HG03025 (cell line): Measurements from ENCODE around the gene GFY.

ENCODE experiments used
- ATAC-seq: cut with Tn5 transposase; IDR thresholded peaks from one replicate; pipeline ENCODE4 v1.9.1; 2021; ENCODE audit warnings: mild to moderate bottlenecking, moderate library complexity; ENCODE audit not compliant: unreplicated experiment, low FRiP score

Gene GFY

DNA sequence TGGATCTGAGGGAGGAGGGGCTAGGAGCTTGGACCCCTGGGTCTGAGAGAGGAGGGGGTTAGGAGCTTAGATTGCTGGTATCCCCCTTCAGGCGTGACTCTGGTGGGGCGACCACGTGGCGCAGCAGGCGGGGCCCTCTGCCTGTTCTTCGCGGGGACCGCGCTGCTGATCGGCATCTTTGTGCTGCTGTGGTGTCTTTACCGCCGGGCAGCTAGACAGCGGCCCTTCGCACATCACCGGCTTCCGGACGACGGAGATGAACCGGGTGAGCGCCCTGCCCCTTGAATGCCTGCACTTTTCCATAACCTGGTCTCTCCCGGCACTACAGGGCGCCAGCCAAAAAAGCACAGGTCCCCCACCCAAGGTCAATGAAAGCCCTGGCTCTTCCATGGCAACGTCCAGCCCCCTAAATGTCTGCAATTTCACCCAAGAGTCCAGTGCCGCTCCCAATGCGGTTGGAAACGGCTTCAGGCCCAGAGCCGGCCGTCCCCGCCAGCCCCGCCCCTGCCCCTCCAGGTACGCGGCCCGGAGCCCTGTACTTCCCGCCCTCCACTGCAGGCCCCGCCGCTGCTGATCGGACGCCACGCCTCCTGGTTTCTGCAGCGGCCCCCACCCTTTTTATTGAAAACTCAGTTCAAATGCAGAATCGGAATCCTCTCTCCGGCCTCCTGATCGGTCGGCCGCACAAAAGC is 2.8 kb downstream of the GFY start:
- no peak for ATAC-seq

GRCh38 chr19:49428547-49429451 is 3.6 kb downstream of the GFY start:
- ATAC-seq, result no peak

DNA sequence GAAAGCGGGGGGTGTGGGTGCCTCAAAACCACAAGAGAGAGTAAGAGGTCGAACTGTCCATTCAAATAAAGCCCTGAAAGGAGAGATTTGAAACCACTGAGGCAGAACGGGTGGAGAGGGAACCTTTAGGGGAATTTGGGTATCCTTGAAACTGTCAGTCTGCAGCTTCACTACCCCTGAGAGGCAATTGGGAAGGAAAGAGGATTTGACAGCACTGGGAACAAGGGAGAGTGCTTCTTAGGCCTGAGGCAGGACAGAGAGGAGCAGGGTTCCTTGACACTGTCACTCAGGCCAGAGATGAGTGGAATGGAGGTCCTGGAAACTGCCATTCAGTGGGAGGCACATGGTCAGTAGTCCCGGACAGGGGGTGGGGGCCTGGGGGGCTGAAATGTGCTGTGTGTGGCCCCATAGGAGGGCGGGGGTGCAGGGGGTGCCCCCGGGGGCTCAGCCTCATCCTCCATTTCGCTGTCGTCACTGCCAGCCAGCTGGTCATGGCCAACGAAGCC is 5.0 kb downstream of the GFY start:
- ATAC-seq, result no peak

- no peak for ATAC-seq
Observed at GRCh38 chr19:49430678-49431329, 5.6 kb downstream of the GFY start.

- no peak for ATAC-seq
Observed at GRCh38 chr19:49431330-49431749, 6.2 kb downstream of the GFY start.

- no peak for ATAC-seq
Observed at GRCh38 chr19:49432141-49433073, 7.2 kb downstream of the GFY start.

DNA sequence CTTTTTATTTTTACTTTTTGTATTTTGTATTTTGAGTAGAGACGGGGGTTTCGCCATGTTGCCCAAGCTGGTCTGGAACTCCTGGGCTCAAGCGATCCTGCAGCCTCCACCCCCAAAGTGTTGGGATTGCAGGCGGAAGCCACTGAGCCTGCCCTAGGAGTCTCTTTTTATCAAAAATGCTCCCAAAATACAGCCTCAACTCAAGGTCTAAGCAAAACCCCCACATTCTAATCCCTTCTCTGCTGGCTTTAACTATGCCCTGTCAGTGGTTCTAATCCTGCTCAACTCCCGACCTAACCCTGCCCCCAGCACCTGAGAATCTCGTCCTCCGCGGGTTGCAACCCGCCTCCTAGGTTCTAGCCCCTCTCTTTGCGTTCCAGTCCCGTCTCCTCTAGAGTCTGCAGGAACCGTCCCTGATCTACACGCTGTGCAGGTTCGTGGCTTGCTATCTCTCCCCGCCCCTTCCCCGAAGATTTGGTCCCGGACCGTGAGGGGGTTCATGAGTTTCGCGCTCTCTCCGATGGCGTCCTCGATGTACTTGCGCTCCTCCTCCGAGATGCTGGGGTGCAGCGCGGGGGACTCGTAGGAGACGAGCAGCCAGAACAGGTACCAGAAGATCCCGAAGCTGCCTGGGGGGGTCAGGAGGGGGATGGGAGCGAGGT is 8.2 kb downstream of the GFY start:
- ATAC-seq, result no peak

DNA sequence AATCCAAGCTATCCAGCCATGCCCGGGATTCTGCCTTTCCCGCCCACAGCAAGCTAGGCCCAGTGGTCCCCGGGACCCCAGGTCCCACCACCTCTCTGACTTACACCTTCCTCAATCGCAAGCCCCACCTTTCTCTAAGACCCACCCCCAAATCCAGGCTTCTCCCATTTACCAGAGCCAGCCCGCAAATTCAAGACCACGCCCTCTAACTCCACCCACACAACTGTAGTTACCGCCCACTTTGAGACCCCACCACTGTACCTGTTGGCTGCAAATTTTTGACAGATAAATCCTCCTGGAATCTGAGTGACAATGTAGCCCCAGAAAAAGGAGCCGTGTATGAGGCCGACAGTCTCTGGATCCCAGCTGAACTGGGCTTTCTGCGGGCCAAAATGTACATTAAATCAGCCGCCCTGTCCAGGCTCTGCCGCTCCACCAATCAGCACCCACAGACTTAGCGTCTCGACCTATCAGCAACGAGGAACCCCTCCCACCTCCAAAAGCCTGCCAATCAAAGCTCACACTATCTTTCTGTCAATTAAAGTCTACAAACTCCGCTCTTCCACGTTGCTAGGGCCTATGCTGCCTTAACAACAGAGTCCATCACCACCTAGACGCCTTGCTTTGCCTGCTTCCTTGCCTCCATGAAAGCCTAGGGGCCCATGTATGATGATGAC is 9.9 kb downstream of the GFY start:
- no peak for ATAC-seq

GRCh38 chr19:49435670-49436069 is 10.5 kb downstream of the GFY start:
- ATAC-seq, result no peak

DNA sequence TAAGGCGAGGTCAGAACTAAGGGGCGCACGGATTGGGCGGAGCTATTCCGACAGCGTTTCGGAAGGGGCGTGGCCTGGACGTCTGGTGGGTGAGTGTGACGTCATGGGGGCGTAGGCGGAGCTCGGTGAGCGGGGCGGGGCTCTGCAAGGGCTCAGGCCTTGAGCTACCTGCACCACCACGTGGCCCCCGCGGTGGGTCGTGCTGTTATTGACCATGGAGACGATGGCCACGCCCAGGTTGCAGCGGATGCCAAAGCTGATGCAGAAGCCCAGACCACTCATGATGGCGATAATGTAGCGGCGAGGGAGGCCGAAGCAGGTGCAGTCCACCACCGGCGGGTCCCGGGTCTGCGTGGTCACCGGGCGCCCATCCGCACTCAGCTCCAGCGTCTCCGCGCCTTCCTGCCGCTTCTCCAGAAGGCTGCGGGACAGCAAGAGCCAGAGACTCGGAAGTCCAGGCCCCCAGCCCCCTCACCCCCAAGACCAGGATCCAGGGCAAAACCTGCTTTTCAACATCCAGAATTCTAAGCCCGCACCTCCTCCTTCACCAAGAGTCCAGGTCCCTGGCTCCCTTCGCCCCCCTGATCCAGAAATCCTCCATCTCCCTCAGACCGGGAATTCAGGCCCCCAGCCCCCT is 11.3 kb downstream of the GFY start:
- ATAC-seq, result no peak

DNA sequence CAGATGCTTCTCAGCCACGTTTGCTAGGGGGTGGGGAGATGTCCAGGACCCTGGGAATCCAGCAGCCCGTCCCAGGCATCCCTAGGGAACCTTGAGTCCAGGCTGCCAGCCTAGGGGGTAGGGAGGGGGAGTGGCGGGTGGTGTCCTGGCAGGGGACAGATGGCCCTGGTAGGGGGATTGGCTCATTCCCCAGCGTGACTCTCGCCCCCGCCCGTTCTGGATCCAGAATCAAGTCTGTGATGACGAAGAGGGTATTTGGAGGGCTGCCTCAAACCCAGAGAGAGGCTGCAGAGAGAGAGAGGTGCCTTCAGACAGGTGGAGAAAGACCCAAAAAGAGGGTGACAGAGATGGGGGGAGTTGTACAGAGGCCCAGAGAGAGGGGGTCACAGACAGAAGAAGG is 12.0 kb downstream of the GFY start:
- no peak for ATAC-seq

- ATAC-seq, result no peak
Observed at GRCh38 chr19:49438261-49438660, 13.1 kb downstream of the GFY start.

GRCh38 chr19:49439836-49440235 is 14.6 kb downstream of the GFY start:
- ATAC-seq, result no peak

DNA sequence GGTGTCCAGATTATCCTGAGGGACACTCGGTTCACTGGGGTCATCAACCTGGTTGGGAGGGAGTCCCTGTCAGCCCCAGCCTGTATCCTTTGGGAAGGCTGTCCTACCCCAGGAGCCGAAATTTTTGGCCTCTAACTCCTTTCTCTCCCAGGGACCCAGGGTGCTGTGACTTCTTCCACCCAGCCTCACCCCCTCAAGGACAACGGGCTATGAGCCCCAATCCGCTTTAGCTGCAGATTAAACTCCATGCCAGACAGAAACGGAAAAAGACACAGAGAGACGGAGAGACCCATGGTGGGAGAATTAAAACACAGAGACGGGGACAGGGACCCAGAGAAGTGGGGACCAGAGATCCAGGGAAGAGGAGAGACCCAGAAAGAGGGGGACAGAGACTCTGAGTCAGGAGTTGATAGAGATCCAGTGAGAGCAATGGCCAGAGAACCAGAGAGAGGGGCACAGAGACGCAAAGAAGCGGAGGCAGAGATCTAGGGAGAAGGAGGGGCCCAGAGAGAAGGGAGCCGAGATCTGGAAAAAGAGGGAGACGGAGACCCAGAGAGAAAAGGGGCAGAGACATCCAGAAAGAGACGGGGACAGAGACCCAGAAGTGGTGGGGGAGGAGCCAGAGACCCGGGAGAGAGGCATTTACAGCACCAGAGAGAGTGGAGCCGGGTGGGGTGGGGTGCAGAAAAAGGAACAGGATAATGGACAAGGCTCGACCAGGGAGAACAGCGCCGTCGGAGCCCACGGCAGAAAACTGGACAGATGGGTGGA is 15.4 kb downstream of the GFY start:
- no peak for ATAC-seq

DNA sequence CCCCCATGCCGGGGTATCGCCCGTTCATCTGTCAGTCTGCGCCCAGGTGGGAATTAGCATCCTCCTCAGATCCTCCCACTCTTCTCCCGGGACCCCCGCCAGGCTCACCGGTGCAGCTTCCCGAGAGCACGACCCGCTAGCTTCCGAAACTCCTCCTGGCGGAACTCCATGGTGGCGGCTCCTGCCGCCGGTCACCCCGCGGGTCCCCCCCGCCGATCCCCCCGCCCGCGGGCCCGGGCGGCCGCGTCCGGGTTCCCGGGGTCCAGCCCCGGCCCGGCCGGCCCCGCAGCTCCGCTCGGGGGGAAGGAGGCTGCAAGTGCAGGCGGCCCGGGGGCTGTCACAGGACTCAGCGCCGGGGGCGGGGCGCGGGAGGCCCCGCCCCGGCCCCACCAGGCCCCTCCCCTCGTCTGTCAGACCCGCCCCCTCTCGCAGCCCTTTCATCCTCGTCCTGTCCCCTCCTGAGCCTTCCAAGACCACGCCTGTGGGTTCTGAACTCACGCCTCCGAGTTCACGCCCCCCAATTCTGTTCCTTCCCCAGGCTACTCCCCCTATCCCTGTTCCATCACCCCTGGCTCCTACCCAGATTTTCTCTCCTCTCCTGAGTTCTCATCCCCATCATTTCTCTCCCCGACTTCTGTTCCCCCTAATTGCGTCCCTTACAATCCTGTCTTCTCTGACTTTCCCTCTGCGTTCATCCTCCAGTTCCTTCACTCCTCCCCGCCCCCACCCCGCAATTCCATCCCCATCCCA is 16.2 kb downstream of the GFY start, which contains the start of gene SLC17A7:
TSS of gene SLC17A7 (minus strand) at position 318 of the 750 bp plus-strand sequence. CDS start at position 170, 148 bp downstream.
- ATAC-seq, result no peak

- no peak for ATAC-seq
Observed at GRCh38 chr19:49441960-49442350, 16.8 kb downstream of the GFY start.

GRCh38 chr19:49442354-49442753 is 17.2 kb downstream of the GFY start:
- no peak for ATAC-seq
